22Rv1 (cell line): ENCODE results near the gene CFAP92.

ENCODE experiments used
- H3K27ac ChIP-seq: fragments of 450-650 bp; 2 replicates; pipeline ENCODE4 v1.5.1; 2017
- ZFX ChIP-seq: fragments of 450-650 bp; IDR thresholded peaks from 2 replicates; pipeline ENCODE4 v1.6.1; 2017; ENCODE audit warnings: antibody characterized with exemption, borderline replicate concordance
- TF ChIP-seq, protein P1 (sequence below): fragments of 450-650 bp; IDR thresholded peaks from 2 replicates; pipeline ENCODE4 v1.5.1; 2017; ENCODE audit warnings: mild to moderate bottlenecking

CFAP92 gene

GRCh38 chr3:129036222-129037092 is 42.6 kb upstream of the CFAP92 start:
- H3K27ac ChIP-seq = no peak overlapping the region
- TF ChIP-seq ZFX = no peak
- TF ChIP-seq, protein P1, sequence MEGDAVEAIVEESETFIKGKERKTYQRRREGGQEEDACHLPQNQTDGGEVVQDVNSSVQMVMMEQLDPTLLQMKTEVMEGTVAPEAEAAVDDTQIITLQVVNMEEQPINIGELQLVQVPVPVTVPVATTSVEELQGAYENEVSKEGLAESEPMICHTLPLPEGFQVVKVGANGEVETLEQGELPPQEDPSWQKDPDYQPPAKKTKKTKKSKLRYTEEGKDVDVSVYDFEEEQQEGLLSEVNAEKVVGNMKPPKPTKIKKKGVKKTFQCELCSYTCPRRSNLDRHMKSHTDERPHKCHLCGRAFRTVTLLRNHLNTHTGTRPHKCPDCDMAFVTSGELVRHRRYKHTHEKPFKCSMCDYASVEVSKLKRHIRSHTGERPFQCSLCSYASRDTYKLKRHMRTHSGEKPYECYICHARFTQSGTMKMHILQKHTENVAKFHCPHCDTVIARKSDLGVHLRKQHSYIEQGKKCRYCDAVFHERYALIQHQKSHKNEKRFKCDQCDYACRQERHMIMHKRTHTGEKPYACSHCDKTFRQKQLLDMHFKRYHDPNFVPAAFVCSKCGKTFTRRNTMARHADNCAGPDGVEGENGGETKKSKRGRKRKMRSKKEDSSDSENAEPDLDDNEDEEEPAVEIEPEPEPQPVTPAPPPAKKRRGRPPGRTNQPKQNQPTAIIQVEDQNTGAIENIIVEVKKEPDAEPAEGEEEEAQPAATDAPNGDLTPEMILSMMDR = no peak

DNA sequence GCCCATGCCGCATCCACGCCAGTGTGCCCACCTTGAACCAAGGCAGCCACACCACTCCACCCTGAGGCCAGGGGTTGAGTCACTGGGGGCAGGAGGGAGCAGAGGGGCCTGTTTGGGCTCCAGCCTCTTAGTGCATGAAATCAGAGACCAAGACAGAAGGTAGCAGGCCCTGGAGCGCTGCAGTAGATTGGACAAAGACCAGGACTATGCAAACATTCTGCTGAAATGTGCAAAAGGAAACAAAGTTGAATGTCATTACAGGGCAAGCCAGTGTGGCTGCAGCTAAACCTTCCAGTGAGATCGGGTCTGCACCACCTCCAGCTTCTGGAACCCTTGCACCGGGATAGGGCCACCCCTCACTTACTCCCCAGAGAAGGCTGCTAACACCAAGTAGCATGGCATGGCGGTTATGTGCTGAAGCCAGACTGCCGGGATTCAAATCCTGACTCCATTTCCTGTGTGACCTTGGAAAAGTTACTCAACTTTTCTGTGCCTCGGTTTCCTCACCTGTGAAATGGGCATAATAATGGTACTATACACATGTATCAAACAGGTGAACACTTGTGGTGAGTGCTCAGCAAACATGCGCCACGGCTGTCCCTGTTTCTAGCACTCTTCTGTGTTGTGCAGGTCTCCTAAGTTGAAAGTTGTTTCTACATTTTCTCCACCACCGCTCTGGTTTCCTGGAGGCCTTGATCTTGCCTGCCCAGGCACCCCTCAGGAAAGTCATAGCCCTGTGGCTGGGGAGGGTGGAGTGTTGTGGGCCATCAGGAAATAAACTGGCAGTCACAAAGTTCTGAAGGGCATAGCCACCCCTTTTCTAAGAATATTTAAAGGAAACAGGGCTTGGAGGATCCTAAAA is 41.7 kb upstream of the CFAP92 start:
- no peak for TF ChIP-seq ZFX
- TF ChIP-seq, protein P1 = no peak

DNA sequence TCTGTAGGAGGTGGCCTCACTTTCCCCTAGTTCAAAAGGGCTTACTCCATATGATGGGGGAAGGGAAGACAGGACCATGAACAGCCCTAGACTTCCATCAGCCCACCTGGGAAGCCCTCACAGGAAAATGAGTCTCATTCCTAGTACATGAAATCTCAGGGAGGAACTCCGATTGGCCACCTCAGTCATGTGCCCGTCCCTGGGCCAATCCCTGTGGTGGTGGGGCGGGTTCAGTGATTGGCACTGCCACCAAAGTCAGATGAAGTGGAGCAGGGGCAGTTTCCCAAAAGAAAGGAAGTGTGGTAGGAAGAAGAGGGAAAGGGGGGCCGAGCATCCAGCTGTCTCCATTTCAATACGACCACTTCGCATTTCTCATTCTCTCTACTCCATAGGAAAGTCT is 40.8 kb upstream of the CFAP92 start:
- no peak for TF ChIP-seq ZFX
- TF ChIP-seq, protein P1 = no peak
- no peak overlapping the region for H3K27ac ChIP-seq

More for the DNA sequence above, 41.7 kb upstream of the CFAP92 start:
- no peak overlapping the region for H3K27ac ChIP-seq

- H3K27ac ChIP-seq = no peak overlapping the region
- TF ChIP-seq ZFX = no peak
- TF ChIP-seq, protein P1 = no peak
These were observed 39.9 kb upstream of the CFAP92 start for GRCh38 chr3:129033633-129034321.

DNA sequence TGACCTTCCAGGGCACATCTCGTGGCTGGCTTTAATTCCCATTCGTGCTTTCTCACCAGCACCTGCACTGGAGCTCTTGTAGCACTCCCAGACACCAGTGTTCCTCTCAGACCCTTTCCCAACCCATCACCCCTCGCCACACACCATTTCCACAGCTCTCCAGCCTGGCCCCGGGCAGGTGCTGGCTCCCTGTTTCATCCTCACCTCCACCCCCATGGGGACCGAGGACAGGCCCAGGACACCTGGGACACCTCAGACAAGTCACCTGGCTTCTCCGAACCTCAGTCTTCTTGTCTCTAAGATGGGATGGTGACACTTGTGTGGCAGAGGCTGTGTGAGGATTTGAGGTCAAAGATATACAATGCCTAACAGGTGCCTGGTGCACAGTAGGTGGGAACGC is 39.3 kb upstream of the CFAP92 start:
- H3K27ac ChIP-seq = no peak overlapping the region
- TF ChIP-seq ZFX = no peak
- TF ChIP-seq, protein P1 = no peak

GRCh38 chr3:129032716-129033115 is 38.8 kb upstream of the CFAP92 start:
- TF ChIP-seq ZFX = no peak
- TF ChIP-seq, protein P1 = no peak
- no peak overlapping the region for H3K27ac ChIP-seq
